Subcutaneous adipose tissue (tissue), 4 donors: Measurements from ENCODE around the gene CDH7. TPM values are rescaled to one million over a fixed set of nuclear protein-coding genes. Genes with fewer than 3 reads are reported as not detected.

ENCODE experiments used
- total RNA-seq, 4 donors: library from RNA; depleted of rRNA; stranded (reverse); fragments of >200 nt; gene quantifications; one replicate each; pipeline ENCODE4 v1.1.0, GENCODE V29; 2016
- TF ChIP-seq, protein P1 (sequence below): fragments of 450-650 bp; IDR thresholded peaks from one replicate; pipeline ENCODE4 v1.5.1; 2016; ENCODE audit warnings: low read depth, mild to moderate bottlenecking, control low read depth, antibody characterized with exemption, moderate library complexity

The CDH7 gene
- total RNA-seq, 4 donors from 2014 or later = not detected

DNA sequence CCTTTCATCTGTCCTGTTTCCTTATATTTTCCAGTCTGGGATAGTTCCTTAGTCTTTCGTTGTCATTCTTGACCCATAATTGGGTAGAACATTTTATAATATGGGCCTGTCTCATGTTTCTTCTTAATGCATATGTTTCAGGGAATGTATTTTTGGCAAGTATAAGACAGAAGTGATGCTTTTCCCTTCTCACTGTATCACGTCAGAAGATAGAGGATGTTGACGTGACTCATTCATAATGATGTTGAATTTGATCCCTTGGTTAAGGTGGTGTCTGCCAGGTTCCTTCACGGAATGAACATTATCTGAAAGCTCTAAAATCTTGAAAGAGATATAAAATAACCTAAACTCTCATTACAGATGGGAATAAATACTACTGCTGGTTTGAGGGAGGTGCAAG lies 18.8 kb downstream of the CDH7 start:
- TF ChIP-seq, protein P1, sequence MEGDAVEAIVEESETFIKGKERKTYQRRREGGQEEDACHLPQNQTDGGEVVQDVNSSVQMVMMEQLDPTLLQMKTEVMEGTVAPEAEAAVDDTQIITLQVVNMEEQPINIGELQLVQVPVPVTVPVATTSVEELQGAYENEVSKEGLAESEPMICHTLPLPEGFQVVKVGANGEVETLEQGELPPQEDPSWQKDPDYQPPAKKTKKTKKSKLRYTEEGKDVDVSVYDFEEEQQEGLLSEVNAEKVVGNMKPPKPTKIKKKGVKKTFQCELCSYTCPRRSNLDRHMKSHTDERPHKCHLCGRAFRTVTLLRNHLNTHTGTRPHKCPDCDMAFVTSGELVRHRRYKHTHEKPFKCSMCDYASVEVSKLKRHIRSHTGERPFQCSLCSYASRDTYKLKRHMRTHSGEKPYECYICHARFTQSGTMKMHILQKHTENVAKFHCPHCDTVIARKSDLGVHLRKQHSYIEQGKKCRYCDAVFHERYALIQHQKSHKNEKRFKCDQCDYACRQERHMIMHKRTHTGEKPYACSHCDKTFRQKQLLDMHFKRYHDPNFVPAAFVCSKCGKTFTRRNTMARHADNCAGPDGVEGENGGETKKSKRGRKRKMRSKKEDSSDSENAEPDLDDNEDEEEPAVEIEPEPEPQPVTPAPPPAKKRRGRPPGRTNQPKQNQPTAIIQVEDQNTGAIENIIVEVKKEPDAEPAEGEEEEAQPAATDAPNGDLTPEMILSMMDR = no peak

DNA sequence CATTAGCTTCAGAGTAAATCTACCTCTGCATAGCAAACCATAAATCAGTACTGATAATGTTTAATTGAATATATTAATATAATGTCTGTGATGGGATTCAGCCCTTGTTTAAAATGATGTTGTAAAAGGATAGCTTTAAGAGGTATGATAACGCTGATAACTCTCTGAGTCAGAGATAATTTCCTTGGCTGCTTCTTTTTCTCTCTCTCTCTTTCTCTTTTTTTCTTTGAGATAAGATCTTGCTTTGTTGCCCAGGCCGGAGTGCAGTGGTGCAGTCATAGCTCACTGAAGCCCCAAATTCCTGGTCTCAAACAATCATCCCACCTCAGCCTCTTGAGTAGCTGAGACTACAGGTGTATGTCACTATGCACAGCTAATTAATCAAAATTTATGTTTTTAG lies 35.7 kb downstream of the CDH7 start:
- TF ChIP-seq, protein P1 = no peak

DNA sequence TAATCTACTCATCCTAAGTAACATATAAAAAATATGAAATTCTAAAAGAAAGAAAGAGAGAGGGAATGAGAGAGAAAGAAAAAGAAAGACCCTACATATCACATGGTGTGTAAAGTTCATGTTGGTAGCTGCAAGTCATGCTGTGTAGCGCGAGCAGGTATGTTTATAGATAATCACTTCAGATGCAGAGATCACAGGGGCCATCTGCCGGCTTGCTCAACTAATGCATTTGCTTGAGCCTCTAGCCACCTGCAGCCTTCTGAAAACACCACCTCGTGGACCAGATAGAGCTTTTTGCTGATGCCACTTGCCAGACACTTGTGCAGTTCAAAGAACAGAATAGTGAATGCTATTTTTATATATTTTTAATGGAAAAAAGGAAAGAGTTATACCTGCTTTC lies 37.6 kb downstream of the CDH7 start:
- TF ChIP-seq, protein P1 = no peak

DNA sequence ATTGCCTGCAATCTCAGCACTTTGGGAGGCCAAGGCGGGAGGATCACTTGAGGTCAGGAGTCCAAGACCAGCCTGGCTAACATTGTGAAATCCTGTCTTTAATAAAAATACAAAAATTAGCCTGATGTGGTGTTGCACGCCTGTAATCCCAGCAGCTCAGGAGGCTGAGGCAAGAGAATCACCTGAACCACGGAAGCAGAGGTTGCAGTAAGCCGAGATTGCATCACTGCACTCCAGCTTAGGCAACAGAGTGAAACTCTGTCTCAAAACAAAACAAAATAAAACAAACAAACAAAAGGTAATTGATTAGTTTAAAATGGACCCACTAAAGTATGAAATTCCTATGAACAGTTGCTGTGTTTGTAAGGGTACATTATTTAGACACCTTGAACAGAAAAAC lies 39.8 kb downstream of the CDH7 start:
- TF ChIP-seq, protein P1 = no peak

DNA sequence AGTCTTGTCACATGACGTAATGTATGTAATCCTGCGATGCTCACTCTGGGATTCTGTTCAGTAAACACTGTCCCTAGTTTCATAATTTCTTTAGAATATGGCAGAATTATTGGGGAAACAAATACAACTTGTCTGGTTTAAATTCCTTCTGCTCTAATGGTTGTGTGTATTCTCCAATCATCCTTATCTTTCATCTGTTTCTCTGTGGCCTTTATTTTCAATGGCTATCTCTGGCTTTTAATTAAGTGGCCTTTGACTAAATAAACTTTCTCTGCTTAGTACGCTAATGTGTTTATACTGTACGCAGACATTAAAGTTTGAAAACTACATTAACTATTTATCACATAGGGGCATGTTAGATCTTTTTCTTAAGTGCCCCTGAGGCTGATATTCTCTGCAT lies 40.9 kb downstream of the CDH7 start:
- TF ChIP-seq, protein P1 = no peak

DNA sequence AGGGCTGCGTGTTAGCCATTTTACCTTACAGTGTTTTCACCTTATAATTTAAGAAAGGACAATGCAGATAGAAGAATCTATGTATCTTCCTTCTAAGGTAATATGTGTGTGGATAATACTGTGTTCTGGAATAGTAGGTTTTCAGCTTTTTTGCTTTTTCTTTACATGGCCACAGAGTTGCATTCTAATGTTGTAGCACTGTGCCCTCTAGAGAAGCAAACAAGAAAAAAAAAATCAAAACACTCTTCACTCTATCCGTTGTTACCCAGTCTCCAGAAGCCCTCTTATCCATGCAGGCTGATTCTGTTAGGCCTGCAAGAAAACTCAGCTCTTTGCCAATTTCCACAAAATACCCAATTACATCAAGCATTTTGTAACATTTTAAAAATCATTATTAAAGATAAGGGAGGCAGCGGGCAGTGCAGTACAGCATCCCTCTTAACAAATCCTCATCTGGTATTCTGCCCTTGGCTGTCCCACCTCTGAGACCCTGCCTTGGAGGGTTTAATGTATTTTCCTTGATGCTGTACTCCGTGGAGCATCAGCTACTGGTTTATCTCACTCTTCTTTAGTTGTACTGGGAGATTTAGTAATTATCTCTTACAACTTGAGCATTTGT lies 41.8 kb downstream of the CDH7 start:
- TF ChIP-seq, protein P1 = no peak

DNA sequence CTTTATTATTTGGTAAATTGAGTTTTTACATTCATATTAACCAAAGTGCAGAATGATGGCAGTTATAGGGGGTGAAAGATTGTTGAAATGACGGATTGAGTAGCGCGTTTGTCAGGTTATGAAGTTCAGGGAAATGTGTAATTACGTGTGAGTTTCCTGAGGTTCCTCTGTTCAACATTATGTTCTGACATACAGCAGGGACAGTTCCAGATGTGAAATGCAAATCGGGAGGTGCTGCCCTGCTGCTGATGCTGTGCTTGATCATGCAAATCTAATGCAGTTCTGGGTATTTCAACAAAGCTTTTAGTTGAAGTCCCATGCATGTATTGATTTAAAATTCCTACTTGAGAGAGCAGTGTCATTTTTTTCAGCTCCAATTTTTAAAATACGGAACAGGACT lies 57.9 kb downstream of the CDH7 start:
- TF ChIP-seq, protein P1 = no peak
